NCI-H446 treated with DMSO at 0.1 percent for 48 hours (cell line): Measurements from ENCODE around the gene TRIM23.
A peak's percentile ranks its signal among the peaks of the same experiment; 100 is the strongest.
"Not testable (repeated sequence)": the region's sequence is repeated elsewhere in the genome, so short reads cannot be mapped to it uniquely, and the experiment has no call there.

Experiments
- DNase-seq: peaks from one replicate; lab custom pipeline; 2025; lab: John Stamatoyannopoulos, UW

The TRIM23 gene

GRCh38 chr5:65624025-65624570 is at the start of gene TRIM23:
Gene TRIM23, minus strand, starts transcription at chr5:65624333. Its CDS starts 59 bp downstream, at chr5:65624274.
- DNase-seq, result peak; percentile 89

GRCh38 chr5:65672796-65673195 is 48.7 kb upstream of the TRIM23 start:
- no peak for DNase-seq

DNA sequence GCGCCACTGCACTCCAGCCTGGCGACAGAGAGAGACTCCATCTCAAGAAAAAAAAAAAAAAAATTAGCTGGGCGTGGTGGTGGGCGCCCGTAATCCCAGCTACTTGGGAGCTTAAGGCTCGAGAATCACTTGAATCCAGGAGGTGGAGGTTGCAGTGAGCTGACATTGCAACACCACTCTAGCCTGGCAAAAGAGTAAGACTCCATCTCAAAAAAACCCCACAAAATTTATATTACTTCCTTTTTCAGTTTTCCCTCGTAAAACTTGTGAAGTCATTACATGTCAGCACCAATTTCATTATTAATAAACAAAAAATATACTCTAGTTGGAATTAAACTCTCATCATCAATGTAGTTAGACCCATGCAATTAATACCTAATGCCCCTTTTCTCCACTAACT is 44.6 kb upstream of the TRIM23 start:
- no peak for DNase-seq

DNA sequence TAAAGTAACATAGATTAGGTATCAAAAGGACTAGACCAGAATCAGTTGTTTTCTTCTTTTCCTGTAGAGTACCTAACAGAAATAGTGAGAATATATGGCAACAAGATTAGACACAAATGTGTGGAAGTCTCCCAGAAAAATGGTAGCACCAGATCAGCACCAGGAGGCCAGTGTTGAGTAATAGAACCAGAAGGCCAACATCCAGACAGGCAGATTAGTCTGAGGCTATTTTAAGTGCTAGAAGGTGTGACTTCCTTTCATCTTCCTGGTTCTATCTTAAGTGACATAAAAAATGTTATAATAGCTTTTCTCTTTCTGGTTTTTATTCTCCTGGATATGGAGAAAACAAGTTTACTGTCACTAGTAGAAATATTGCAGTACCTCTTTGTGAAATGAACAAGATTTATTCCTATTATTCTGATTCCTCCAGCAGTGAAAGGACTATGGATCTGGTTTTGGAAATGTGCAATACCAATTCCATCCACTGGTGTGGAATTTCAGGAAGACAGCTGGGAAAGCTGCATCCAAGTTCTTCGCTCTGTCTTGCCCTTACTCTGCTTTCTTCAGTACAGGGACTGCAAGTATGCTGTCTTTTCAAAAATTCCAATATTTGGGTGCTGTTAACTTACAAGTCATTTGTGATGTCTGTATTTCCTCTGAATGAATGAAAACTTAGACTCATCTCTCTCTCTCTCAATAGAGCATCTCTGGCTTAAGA is 39.8 kb upstream of the TRIM23 start:
- no peak for DNase-seq

DNA sequence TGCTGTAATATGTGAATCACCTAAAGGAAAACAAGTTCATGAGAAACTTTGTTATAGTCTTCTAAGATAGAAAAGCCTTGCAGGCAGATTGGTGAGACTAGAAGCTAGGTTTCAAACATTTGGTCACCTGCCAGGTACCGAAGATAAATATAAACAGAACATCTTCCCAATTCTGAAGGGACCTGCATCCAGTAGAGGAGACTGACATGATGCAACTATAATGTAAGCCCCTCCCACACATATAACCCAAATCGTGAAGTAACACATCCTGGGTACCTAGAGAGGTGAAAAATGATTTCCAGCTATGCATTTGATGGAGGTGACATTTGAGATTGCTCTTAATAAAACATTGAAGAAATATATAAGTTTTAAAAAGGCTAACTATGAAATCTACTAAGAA is 30.6 kb upstream of the TRIM23 start:
- no peak for DNase-seq

GRCh38 chr5:65651144-65651543 is 27.0 kb upstream of the TRIM23 start:
- no peak for DNase-seq

GRCh38 chr5:65647941-65648340 is 23.8 kb upstream of the TRIM23 start:
- no peak for DNase-seq

- no peak for DNase-seq
Measured at GRCh38 chr5:65646938-65647337, 22.8 kb upstream of the TRIM23 start.

DNA sequence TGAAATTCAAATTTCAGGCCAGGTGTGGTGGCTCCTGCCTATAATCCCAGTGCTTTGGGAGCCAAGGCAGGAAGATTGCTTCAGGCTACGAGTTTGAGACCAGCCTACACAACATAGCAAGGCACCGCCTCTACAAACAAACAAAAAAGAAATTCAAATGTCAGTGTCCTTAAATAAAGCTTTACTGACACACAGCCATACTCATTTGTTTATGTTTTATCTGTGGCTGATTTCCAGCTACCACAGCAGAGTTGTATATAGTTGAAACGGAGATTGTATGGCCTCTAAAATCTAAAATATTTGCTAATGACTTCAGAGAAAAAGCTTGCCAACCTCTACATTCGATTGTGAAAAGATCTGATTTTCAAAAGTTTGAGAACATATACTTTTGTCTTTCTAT is 16.1 kb upstream of the TRIM23 start:
- DNase-seq, result no peak

DNA sequence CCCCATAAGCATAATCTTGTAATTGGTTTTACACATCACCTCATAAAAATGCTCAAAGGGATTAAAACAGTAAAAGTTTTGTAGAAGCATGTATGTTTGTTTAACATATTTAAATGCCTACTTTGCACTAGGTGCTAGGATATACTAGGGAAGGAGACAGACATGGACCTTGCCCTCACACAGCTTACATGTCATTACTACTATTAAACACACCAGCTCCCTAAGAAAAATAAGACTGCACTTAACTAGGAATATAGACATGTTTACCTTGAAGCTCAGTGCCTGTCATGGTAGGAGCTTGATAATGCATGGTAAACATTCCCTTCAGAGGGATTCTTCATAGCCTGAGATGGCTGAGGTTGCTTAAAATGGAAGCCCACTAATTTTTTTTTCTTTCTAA is 6.8 kb upstream of the TRIM23 start:
- no peak for DNase-seq

DNA sequence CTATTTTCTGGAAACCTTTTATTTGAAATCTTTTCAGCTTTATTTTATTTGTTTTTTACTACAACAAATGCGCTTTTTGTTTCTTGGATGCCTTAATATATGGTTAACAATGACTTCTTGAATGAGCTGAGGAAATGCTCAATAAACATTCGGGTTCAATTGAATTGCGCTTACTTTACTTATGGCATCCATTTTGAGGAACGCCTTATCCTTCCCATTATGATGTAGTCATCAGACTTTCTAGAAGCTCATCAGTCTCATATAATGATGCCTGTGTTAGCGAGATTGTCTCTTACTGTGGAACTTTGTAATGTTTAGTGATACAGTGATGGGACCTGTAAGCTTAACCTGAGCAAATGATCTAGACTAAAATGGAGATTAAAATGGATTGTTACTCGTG is 1.6 kb upstream of the TRIM23 start:
- DNase-seq, result no peak

GRCh38 chr5:65624571-65625555 is 730 bp upstream of the TRIM23 start, which contains the start of the genes SHLD3 and TRAPPC13:
Gene SHLD3, plus strand, starts transcription at chr5:65625027. Its CDS starts 4,561 bp downstream, at chr5:65629588.
Gene TRAPPC13, plus strand, starts transcription at chr5:65625027. Its CDS starts 34 bp downstream, at chr5:65625061.
- DNase-seq, result peak; percentile 89

DNA sequence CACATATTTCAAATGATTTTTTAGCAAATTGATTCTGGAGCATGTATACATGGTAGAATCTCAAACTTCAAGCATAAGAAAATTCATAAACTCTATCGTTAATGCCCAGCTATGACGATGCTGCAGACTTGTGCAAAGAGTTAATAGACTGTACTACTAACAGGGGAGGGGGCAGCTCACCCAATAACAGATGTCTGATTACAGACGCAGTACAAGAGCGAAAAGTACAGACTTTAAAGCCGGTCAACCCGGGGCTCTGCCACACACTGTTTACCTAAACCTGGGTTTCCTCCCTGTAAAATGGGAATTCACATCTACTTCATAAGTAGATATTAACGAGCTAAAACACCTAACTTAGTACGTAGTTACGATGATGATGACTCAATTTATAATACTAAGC is 651 bp downstream of the TRIM23 start:
- DNase-seq, result no peak

GRCh38 chr5:65621961-65622360 is 2.2 kb downstream of the TRIM23 start:
- DNase-seq, result not testable (repeated sequence)

- no peak for DNase-seq
Measured at GRCh38 chr5:65620021-65620420, 4.1 kb downstream of the TRIM23 start.

- DNase-seq, result no peak
Measured at GRCh38 chr5:65612298-65612907, 11.7 kb downstream of the TRIM23 start.

GRCh38 chr5:65611524-65611923 is 12.6 kb downstream of the TRIM23 start:
- no peak for DNase-seq

DNA sequence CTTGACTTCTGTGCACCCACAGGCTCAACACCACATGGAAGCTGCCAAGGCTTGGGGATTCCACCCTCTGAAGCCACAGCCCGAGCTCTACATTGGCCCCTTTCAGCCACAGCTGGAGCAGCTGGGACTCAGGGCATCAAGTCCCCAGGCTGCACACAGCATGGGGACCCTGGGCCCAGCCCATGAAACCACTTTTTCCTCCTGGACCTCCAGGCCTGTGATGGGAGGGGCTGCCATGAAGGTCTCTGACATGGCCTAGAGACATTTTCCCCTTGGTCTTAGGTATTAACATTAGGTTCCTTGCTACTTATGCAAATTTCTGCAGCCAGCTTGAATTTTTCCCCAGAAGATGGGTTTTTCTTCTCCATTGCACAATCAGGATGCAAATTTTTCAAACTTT is 22.4 kb downstream of the TRIM23 start:
- DNase-seq, result not testable (repeated sequence)

DNA sequence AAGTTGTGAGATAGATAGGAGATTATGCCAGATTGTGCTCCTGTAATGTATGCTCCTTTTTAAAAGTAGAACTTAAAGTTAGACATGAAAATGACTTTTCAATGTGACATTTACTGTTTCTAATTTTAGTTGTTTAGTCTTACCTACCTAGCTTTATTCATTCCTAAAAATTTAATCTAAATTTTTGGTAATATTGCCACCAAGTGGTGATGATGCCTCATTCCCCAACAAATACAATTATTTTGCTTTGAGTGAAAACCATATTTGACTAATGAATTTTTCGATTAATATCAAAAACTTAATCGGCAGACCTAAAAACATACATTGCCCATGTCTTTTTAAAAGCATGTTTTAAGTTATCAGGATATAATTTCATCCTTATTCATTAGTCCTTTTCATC is 35.4 kb downstream of the TRIM23 start:
- DNase-seq, result no peak

GRCh38 chr5:65577141-65577540 is 47.0 kb downstream of the TRIM23 start:
- no peak for DNase-seq

DNA sequence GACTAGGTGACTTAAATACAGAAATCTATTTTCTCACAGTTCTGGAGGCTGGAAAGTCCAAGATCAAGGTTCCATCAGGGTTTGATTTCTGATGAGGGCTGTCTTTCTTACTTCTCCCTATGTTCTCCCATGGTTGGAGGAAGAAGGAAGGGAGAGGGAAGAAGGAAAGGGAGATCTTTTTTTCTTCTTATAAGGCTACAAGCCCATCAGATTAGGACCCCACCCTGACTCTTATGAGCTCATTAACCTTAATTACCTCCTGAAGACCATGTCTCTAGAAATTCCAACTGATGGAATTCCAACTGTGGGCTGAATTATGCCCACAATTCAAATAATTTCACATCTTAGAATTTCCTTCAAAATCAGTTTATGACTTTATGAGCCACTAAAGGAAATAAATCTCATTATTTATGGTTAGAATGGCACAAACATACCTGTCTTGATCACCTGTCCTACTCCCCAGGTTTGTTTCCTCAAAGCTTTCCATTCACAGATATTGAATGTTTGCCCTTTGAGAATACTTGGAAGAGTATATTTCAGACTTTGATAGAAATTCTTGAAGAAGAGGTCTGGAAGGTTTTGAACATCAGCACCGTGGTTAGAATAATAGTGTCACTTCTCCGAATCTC is 53.4 kb downstream of the TRIM23 start:
- no peak for DNase-seq

GRCh38 chr5:65566505-65566904 is 57.6 kb downstream of the TRIM23 start:
- no peak for DNase-seq
